Effector memory CD4-positive, alpha-beta T cell (primary cell): ENCODE results near the gene AMY2A.
"Not testable (repeated sequence)": the region's sequence is repeated elsewhere in the genome, so short reads cannot be mapped to it uniquely, and the experiment has no call there.

Experiments
- DNase-seq, 3 donors: peaks; one replicate each; pipeline ENCODE4 v3.0.0-alpha.2; 2020
- H3K27ac ChIP-seq: 2 replicates; pipeline ENCODE4 v1.7.0; 2013; ENCODE audit warnings: mild to moderate bottlenecking, low read length, moderate library complexity; ENCODE audit not compliant: insufficient read depth, poor library complexity, severe bottlenecking
- H3K27me3 ChIP-seq: replicated peaks from 2 replicates; pipeline ENCODE4 v1.7.0; 2013; ENCODE audit warnings: mild to moderate bottlenecking, low read length; ENCODE audit not compliant: insufficient read depth, control insufficient read depth, poor library complexity, severe bottlenecking
- H3K36me3 ChIP-seq: 2 replicates; pipeline ENCODE4 v1.7.0; 2013; ENCODE audit warnings: mild to moderate bottlenecking, low read length, moderate library complexity; ENCODE audit not compliant: control insufficient read depth, insufficient read depth
- H3K4me1 ChIP-seq: 2 replicates; pipeline ENCODE4 v1.7.0; 2013; ENCODE audit warnings: low read length, mild to moderate bottlenecking; ENCODE audit not compliant: control insufficient read depth, insufficient read depth, poor library complexity, severe bottlenecking
- H3K4me3 ChIP-seq: 2 replicates; pipeline ENCODE4 v1.7.0; 2013; ENCODE audit warnings: low read length, low read depth, mild to moderate bottlenecking; ENCODE audit not compliant: insufficient read depth, poor library complexity, severe bottlenecking
- H3K9me3 ChIP-seq: 2 replicates; pipeline ENCODE4 v1.7.0; 2013; ENCODE audit warnings: mild to moderate bottlenecking, low read length, moderate library complexity; ENCODE audit not compliant: control insufficient read depth
- total RNA-seq, 3 donors: gene quantifications; one replicate each; lab custom pipeline; 2026; lab: John Stamatoyannopoulos, UW

The AMY2A gene
- total RNA-seq = 0 reads per million in 3 donors

DNA sequence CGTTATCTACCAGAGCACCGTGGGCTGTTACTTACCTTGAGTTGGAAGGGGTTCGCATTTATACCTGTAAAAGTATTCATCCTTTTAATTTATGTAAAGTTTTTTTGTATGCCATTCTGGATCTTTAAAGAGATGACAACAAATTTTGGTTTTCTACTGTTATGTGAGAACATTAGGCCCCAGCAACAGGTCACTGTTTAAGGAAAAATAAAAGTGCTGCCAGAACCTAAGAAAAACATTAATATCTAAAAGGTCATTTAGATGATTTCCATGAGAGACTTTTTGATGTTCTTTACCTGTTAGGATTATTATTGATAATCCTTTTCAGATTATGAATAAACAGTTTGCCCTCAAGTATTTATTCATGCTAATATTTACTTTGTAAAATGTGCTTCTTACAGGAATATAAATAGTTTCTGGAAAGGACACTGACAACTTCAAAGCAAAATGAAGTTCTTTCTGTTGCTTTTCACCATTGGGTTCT, at the start of gene AMY2A:
Gene AMY2A, plus strand, starts transcription at position 434 of the 484 bp plus-strand sequence. Its CDS starts 14 bp downstream, at position 448.
- DNase-seq, H3K27me3 ChIP-seq: not testable (repeated sequence)

DNA sequence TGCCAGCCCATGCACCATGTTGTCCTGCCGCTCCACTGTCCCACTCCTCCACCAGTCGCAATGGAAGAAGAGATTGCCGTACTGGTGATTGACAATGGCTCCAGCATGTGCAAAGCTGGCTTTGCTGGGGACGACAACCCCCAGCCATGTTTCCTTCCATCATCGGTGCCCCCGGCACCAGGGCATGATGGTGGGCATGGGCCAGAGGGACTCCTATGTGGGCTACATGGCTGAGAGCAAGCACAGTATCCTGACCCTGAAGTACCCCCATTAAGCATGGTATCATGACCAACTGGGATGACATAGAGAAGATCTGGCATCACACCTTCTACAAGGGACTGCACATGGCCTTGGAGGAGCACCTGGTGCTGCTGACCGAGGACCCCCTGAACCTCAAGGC, 47.7 kb upstream of the AMY2A start:
- DNase-seq = no peak

More for the DNA sequence above, at the start of gene AMY2A:
- not testable (repeated sequence) for H3K9me3 ChIP-seq, H3K27ac ChIP-seq, H3K4me1 ChIP-seq, H3K4me3 ChIP-seq, H3K36me3 ChIP-seq

DNA sequence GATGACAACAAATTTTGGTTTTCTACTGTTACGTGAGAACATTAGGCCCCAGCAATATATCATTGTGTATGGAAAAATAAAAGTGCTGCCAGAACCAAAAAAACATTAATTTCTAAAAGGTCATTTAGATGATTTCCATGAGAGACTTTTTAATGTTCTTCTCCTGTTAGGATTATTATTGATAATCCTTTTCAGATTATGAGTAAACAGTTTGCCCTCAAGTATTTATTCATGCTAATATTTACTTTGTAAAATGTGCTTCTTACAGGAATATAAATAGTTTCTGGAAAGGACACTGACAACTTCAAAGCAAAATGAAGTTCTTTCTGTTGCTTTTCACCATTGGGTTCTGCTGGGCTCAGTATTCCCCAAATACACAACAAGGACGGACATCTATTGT, 45.9 kb upstream of the AMY2A start, which contains the start of gene AMY2B:
Gene AMY2B, plus strand, starts transcription at position 301 of the 400 bp plus-strand sequence. Its CDS starts 14 bp downstream, at position 315.
- not testable (repeated sequence) for H3K36me3 ChIP-seq, H3K4me3 ChIP-seq

More for the DNA sequence above, 47.7 kb upstream of the AMY2A start:
- peaks cover 3% of the 10 kb centered on the region for H3K36me3 ChIP-seq
- no peaks in the 10 kb centered on the region for H3K9me3 ChIP-seq
- no peak overlapping the region for H3K4me3 ChIP-seq
- no peak overlapping the region for H3K27ac ChIP-seq
- H3K4me1 ChIP-seq = no peaks in the 10 kb centered on the region
- no peaks in the 10 kb centered on the region for H3K27me3 ChIP-seq

DNA sequence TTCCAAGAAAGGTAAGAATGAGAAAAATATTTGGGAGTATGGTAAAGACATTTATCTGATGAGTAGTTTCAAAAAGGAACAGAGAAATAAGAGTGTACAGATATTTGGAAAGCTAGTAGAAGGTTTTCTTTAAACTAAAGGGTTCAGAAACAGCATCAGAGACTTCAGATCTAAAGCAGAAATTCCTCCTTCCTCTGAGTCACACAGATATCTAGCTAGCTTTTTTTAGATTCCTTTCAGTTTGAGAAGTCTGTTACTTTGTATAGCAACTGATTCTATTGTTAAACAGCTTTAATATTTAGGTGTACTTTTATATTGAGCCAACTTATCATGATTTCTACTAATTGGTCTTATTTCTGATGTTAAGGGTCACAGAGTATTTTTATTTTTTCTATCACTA, 41.2 kb upstream of the AMY2A start:
- Histone ChIP-seq H3K27me3 (no peaks in the 10 kb centered on the region), H3K27ac (no peak overlapping the region), H3K36me3 (peaks cover 3% of the 10 kb centered on the region), H3K4me1 (no peaks in the 10 kb centered on the region), H3K4me3 (no peak overlapping the region), H3K9me3 (no peaks in the 10 kb centered on the region)
- no peak for DNase-seq

More for the DNA sequence above, 45.9 kb upstream of the AMY2A start, which contains the start of gene AMY2B:
- not testable (repeated sequence) for H3K27me3 ChIP-seq, H3K4me1 ChIP-seq, H3K27ac ChIP-seq, H3K9me3 ChIP-seq, DNase-seq

DNA sequence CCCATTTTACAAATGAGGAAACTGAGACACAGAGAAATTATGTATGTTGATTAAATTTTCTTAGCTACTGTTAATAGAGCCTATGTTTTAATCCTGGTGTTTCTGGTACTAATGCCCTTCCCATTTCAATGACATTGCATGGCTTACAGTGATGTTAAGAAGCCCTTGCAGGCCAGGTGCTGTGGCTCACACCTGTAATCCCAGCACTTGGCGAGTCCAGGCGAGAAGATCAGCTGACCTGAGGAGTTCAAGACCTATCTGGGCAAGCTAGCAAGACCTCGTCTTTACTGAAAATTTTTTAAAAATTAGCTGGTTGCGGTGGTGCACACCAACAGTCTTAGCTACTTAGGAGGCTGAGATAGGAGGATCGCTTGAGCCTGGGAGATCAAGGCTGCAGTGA, 40.4 kb upstream of the AMY2A start:
- H3K27ac ChIP-seq, H3K9me3 ChIP-seq, H3K36me3 ChIP-seq, H3K4me3 ChIP-seq, H3K4me1 ChIP-seq, H3K27me3 ChIP-seq, DNase-seq: not testable (repeated sequence)

DNA sequence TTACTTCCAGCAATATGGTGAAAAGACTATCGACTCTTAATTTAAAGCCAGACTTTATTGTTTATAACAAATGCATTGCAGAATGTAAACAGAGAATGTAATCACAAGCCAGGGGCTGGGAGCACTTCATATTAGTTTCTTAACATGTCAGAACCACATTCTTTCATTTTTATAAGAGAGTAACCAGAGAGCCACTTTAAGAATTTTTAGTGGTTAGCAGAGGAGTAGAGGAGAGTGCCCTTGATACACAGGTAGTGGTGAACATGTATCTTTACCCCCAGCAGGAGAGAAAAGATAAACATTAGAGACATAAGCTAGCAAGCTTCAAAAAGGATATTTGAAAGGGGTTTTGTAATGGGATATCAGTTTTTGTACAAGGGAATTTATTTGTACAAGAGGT, 34.8 kb upstream of the AMY2A start:
- no peak for DNase-seq
- no peaks in the 10 kb centered on the region for H3K27me3 ChIP-seq
- no peak overlapping the region for H3K4me3 ChIP-seq
- no peak overlapping the region for H3K27ac ChIP-seq
- H3K4me1 ChIP-seq = no peaks in the 10 kb centered on the region
- H3K36me3 ChIP-seq = peaks cover 3% of the 10 kb centered on the region
- H3K9me3 ChIP-seq = no peaks in the 10 kb centered on the region

DNA sequence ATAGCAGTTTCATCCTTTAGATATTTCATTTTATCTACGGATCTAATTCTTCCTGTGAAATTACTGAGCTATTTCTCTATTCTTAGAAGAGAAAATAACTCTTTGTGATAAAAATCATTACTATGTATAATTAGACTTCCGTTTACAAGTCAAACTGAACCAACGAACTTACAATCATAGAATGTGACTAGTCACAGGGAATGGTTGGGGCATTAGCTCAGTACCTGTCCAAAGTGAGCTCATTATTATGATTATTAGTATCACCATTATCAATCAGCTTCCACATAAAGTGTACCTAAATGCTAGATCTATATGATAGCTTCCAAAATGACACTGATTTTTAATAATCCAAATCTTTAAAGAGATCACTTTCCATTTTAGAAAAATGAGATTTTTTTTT, 33.3 kb upstream of the AMY2A start:
- peaks cover 3% of the 10 kb centered on the region for H3K36me3 ChIP-seq
- H3K27ac ChIP-seq = no peak overlapping the region
- DNase-seq = no peak
- H3K4me1 ChIP-seq = no peaks in the 10 kb centered on the region
- no peak overlapping the region for H3K4me3 ChIP-seq
- H3K9me3 ChIP-seq = no peaks in the 10 kb centered on the region
- H3K27me3 ChIP-seq = no peaks in the 10 kb centered on the region

DNA sequence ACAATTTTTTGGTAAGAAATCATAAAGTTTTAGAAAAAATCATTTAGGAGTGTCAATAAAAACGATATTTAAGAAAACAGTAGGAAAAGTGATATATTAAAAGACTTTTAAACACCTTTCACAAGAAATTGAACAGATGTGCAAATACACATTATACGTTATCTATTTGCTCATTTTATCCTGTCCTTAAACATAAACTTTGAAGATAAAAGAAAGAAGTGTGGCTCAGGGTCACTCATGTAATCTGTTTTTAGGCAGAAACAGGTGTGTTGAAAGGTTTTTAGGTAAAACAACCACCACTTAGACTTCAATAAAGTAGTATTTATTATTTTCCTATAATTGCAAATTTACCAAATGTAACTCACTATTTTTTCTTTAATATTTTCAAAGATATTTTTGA, 32.7 kb upstream of the AMY2A start:
- no peak overlapping the region for H3K27ac ChIP-seq
- no peak for DNase-seq
- H3K4me1 ChIP-seq = no peaks in the 10 kb centered on the region

DNA sequence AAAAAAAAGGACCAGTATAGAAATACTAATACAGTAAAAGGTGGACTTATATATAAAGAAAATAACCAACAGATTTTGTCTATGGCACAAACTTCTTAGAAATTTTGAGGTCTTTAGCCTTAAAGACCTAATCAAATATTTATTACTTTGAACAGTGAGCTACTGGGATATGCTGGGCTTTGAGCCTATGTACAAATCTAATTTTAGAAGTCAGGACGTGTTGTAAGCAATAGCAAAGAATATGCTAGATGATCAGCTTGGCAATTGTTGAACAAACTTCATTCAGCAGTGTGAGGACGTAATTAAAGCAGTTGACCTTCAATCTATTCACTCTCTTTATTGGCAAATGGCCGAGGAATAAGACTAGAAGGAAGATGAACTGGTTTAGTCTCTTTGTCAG, 14.5 kb upstream of the AMY2A start:
- H3K27ac ChIP-seq, DNase-seq, H3K27me3 ChIP-seq, H3K4me3 ChIP-seq, H3K4me1 ChIP-seq, H3K36me3 ChIP-seq, H3K9me3 ChIP-seq: not testable (repeated sequence)

More for the DNA sequence above, 32.7 kb upstream of the AMY2A start:
- peaks cover 3% of the 10 kb centered on the region for H3K36me3 ChIP-seq
- H3K4me3 ChIP-seq = no peak overlapping the region
- no peaks in the 10 kb centered on the region for H3K9me3 ChIP-seq
- no peaks in the 10 kb centered on the region for H3K27me3 ChIP-seq

DNA sequence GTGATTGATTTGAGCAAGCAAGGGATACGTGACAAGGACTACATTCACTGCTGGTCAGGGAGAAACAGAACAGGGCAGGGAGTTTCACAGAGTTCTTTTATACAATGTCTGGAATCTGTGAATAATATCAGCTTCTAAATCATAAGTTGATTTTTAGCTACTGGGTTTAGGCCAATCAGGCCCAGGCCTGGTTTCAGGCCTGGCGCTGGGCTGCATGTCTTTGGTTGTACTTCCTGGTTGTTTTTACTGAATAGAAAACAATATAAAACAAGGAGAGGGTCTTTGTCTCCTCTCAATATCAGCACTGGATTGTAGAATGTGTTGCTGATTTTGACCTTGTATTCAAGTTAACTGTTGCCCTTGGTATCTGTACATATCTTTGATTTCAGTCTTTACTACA, 865 bp upstream of the AMY2A start:
- no peaks in the 10 kb centered on the region for H3K9me3 ChIP-seq
- no peaks in the 10 kb centered on the region for H3K4me1 ChIP-seq
- DNase-seq = no peak
- no peaks in the 10 kb centered on the region for H3K36me3 ChIP-seq
- no peak overlapping the region for H3K27ac ChIP-seq
- no peaks in the 10 kb centered on the region for H3K27me3 ChIP-seq
- no peak overlapping the region for H3K4me3 ChIP-seq
